Panc1 (cell line): ENCODE data around the gene ASXL1. TPM values are rescaled to one million over a fixed set of nuclear protein-coding genes. Genes with fewer than 3 reads are reported as not detected.

ENCODE experiments used
- ATAC-seq: fragments of 200-7000 bp; cut with Tn5 transposase; 2 replicates; pipeline ENCODE4 v1.9.1; 2020; ENCODE audit warnings: mild to moderate bottlenecking, moderate library complexity
- BruUV-seq: library from RNA; stranded (reverse); fragments of 400-500 nt; replicated peaks from 2 replicates; lab custom pipeline; 2021; lab: Mats Ljungman, UMichigan
- CTCF ChIA-PET: fragments of 300-600 bp; sonication (Branson Sonifier 250); formaldehyde crosslinking; loops from one replicate; lab custom pipeline; 2022; ENCODE audit warnings: antibody characterized with exemption; lab: Charles Lee
- POLR2A ChIA-PET: fragments of 300-600 bp; sonication (Branson Sonifier 250); formaldehyde crosslinking; loops from one replicate; lab custom pipeline; 2022; ENCODE audit warnings: antibody characterized with exemption; lab: Charles Lee
- DNase-seq: peaks from one replicate; pipeline ENCODE4 v3.0.0-alpha.2; 2010; ENCODE audit warnings: low read depth, low spot score
- H3K27ac ChIP-seq: 2 replicates; pipeline ENCODE4 v1.5.1; 2011; ENCODE audit warnings: mild to moderate bottlenecking, low read length, inconsistent platforms
- H3K27me3 ChIP-seq: fragments of 200-500 bp; sonication (Bioruptor generic); 2 replicates; pipeline ENCODE4 v1.6.0; 2014; ENCODE audit warnings: low read length, inconsistent platforms; ENCODE audit not compliant: control insufficient read depth, insufficient read depth
- H3K36me3 ChIP-seq: fragments of 200-500 bp; sonication (Bioruptor generic); 2 replicates; pipeline ENCODE4 v1.5.1; 2014; ENCODE audit warnings: inconsistent platforms, mild to moderate bottlenecking, low read length, moderate library complexity; ENCODE audit not compliant: control insufficient read depth, insufficient read depth
- H3K4me1 ChIP-seq: 2 replicates; pipeline ENCODE4 v1.5.1; 2011; ENCODE audit warnings: inconsistent platforms, mild to moderate bottlenecking, low read length, moderate library complexity; ENCODE audit not compliant: control insufficient read depth, insufficient read depth
- H3K4me3 ChIP-seq, 2 experiments: 2 replicates each; pipeline ENCODE4 v1.5.1; 2011 to 2012; ENCODE audit warnings: low read depth in 2 of 2, low read length in 2 of 2, mild to moderate bottlenecking in 2 of 2, inconsistent platforms in 1 of 2, moderate library complexity in 1 of 2
- H3K9me3 ChIP-seq: fragments of 200-500 bp; sonication (Bioruptor generic); 2 replicates; pipeline ENCODE4 v1.5.1; 2014; ENCODE audit warnings: low read depth, mild to moderate bottlenecking, inconsistent platforms, low read length, moderate library complexity; ENCODE audit not compliant: control insufficient read depth, insufficient read depth
- CTCF ChIP-seq: fragments of 450-650 bp; IDR thresholded peaks from 2 replicates; pipeline ENCODE4 v1.5.1; 2017; ENCODE audit warnings: mild to moderate bottlenecking
- POLR2AphosphoS5 ChIP-seq: IDR thresholded peaks from 2 replicates; pipeline ENCODE4 v1.6.1; 2012; ENCODE audit warnings: mild to moderate bottlenecking, low read depth, low read length, moderate library complexity
- REST ChIP-seq, 2 experiments: IDR thresholded peaks; 2 replicates each; pipeline ENCODE4 v1.6.1; 2011 to 2012; ENCODE audit warnings: low read depth in 2 of 2, control low read depth in 1 of 2, low read length in 1 of 2, mild to moderate bottlenecking in 1 of 2, moderate library complexity in 1 of 2; ENCODE audit not compliant: insufficient read depth in 1 of 2
- SIN3A ChIP-seq: IDR thresholded peaks from 2 replicates; pipeline ENCODE4 v1.6.1; 2012; ENCODE audit warnings: low read depth, mild to moderate bottlenecking, low read length, moderate library complexity, borderline replicate concordance; ENCODE audit not compliant: insufficient read depth
- TCF7L2 ChIP-seq: IDR thresholded peaks from 2 replicates; pipeline ENCODE4 v1.6.1; 2011; ENCODE audit warnings: mild to moderate bottlenecking, low read depth, low read length, inconsistent platforms
- in situ Hi-C: cut with HindIII; loops from 2 replicates; pipeline ENCODE4 v1.10.0; 2016; ENCODE audit warnings: low sequenced_read_pairs, low pct_unique_long_range_greater_than_20kb
- intact Hi-C: fragments of 100-400 bp; cut with micrococcal nuclease; formaldehyde crosslinking; loops from one replicate; pipeline ENCODE4 v1.10.0; 2022; ENCODE audit not compliant: unreplicated experiment
- total RNA-seq: library from RNA; stranded (reverse); gene quantifications from one replicate; pipeline ENCODE4 v1.2.1, GENCODE V29; 2021; ENCODE audit not compliant: unreplicated experiment

Gene ASXL1
- total RNA-seq, 1 experiment from 2014 or later: 205 TPM

- Histone ChIP-seq H3K4me3 (no peak overlapping the region), H3K27ac (no peak overlapping the region), H3K9me3 (no peaks in the 10 kb centered on the region), H3K36me3 (peaks cover 11% of the 10 kb centered on the region; the same call in 1 of the 2 replicates), H3K4me1 (peaks cover 56% of the 10 kb centered on the region), H3K27me3 (no peaks in the 10 kb centered on the region)
- BruUV-seq: TSS peak; percentile 2
- intact Hi-C loops: no loop called here
- CTCF ChIA-PET: no interaction called here
- in situ Hi-C loops: loop anchor here (5.0 kb wide), 1 partner anchor 58 kb away; no protein-coding TSS in a partner anchor
- TF ChIP-seq TCF7L2: no peak
- no peak for TF ChIP-seq REST (IDR thresholded peaks at IDR 0.05; ENCODE audit: insufficient read depth in 1 of 2, low read depth in 2 of 2, low read length in 1 of 2)
- no peak for TF ChIP-seq POLR2AphosphoS5
- no peak for TF ChIP-seq SIN3A
- TF ChIP-seq CTCF: no peak
- ATAC-seq (no peak), DNase-seq (no peak)
- POLR2A ChIA-PET: interaction anchor here (0.7 kb wide), 1 partner anchor 241 kb away, joined by 3 read pairs; no protein-coding TSS in a partner anchor
These were observed 6.5 kb downstream of the ASXL1 start for GRCh38 chr20:32364554-32365208.

- CTCF ChIA-PET: no interaction called here
- H3K4me1 ChIP-seq: peaks cover 49% of the 10 kb centered on the region
These were observed 7.4 kb downstream of the ASXL1 start for GRCh38 chr20:32365564-32365963.

More at GRCh38 chr20:32365564-32365963, 7.4 kb downstream of the ASXL1 start:
- TF ChIP-seq CTCF (no peak), POLR2AphosphoS5 (no peak), SIN3A (no peak), TCF7L2 (no peak), REST (IDR thresholded peaks at IDR 0.05; ENCODE audit: insufficient read depth in 1 of 2, low read depth in 2 of 2, low read length in 1 of 2) (no peak)
- Histone ChIP-seq H3K4me3 (no peak overlapping the region), H3K27me3 (no peaks in the 10 kb centered on the region), H3K9me3 (no peaks in the 10 kb centered on the region), H3K27ac (no peak overlapping the region), H3K36me3 (peaks cover 14% of the 10 kb centered on the region; the same call in 1 of the 2 replicates)
- no TSS peak for BruUV-seq
- intact Hi-C loops: no loop called here
- no peak for DNase-seq
- no peak for ATAC-seq
- POLR2A ChIA-PET: no interaction called here
- in situ Hi-C loops: no loop called here
